H9 (cell line): ENCODE results near the gene CACFD1. TPM values are rescaled to one million over a fixed set of nuclear protein-coding genes. Genes with fewer than 3 reads are reported as not detected.

Source experiments
- DNase-seq: peaks from one replicate; pipeline ENCODE4 v3.0.0-alpha.2; 2017
- H2AFZ ChIP-seq: one replicate; pipeline ENCODE4 v1.6.1; 2013; ENCODE audit warnings: mild to moderate bottlenecking, low read length, control low read depth, moderate library complexity
- H2AK5ac ChIP-seq: 2 replicates; pipeline ENCODE4 v1.6.1; 2013; ENCODE audit warnings: low read length, control low read depth, mixed read lengths; ENCODE audit not compliant: insufficient read length
- H2BK120ac ChIP-seq: one replicate; pipeline ENCODE4 v1.6.1; 2013; ENCODE audit warnings: low read depth, mild to moderate bottlenecking, low read length, control low read depth, inconsistent platforms; ENCODE audit not compliant: poor library complexity, severe bottlenecking
- H2BK12ac ChIP-seq: 2 replicates; pipeline ENCODE4 v1.6.1; 2013; ENCODE audit warnings: low read length, control low read depth, mixed read lengths, low read depth; ENCODE audit not compliant: insufficient read length
- H2BK15ac ChIP-seq: 2 replicates; pipeline ENCODE4 v1.6.1; 2013; ENCODE audit warnings: low read depth, low read length, control low read depth
- H2BK20ac ChIP-seq: one replicate; pipeline ENCODE4 v1.6.1; 2013; ENCODE audit warnings: low read depth, mild to moderate bottlenecking, low read length, control low read depth, inconsistent platforms; ENCODE audit not compliant: poor library complexity, severe bottlenecking
- H2BK5ac ChIP-seq: 2 replicates; pipeline ENCODE4 v1.6.1; 2013; ENCODE audit warnings: low read length, control low read depth, mixed read lengths; ENCODE audit not compliant: insufficient read length
- H3K14ac ChIP-seq: 2 replicates; pipeline ENCODE4 v1.6.1; 2013; ENCODE audit warnings: low read length, control low read depth; ENCODE audit not compliant: insufficient read depth
- H3K18ac ChIP-seq: 2 replicates; pipeline ENCODE4 v1.6.1; 2013; ENCODE audit warnings: low read depth, mild to moderate bottlenecking, mixed read lengths, low read length, control low read depth; ENCODE audit not compliant: insufficient read length
- H3K23ac ChIP-seq: 2 replicates; pipeline ENCODE4 v1.6.1; 2013; ENCODE audit warnings: low read length, control low read depth, mixed read lengths, low read depth; ENCODE audit not compliant: insufficient read length
- H3K23me2 ChIP-seq: 2 replicates; pipeline ENCODE4 v1.6.1; 2013; ENCODE audit warnings: low read depth, mild to moderate bottlenecking, mixed read lengths, low read length, control low read depth; ENCODE audit not compliant: insufficient read length, poor library complexity, severe bottlenecking
- H3K27ac ChIP-seq: 2 replicates; pipeline ENCODE4 v1.5.1; 2013; ENCODE audit warnings: low read length, control low read depth, mixed read lengths, low read depth; ENCODE audit not compliant: insufficient read length
- H3K27me3 ChIP-seq: 2 replicates; pipeline ENCODE4 v1.6.1; 2013; ENCODE audit warnings: low read length, control low read depth, inconsistent platforms; ENCODE audit not compliant: insufficient read depth
- H3K4ac ChIP-seq: 2 replicates; pipeline ENCODE4 v1.6.1; 2013; ENCODE audit warnings: low read depth, mild to moderate bottlenecking, control low read depth, inconsistent platforms, low read length, moderate library complexity
- H3K4me1 ChIP-seq: 2 replicates; pipeline ENCODE4 v1.6.1; 2013; ENCODE audit warnings: low read length, control low read depth, inconsistent platforms; ENCODE audit not compliant: insufficient read depth
- H3K4me2 ChIP-seq: 2 replicates; pipeline ENCODE4 v1.6.1; 2013; ENCODE audit warnings: low read length, control low read depth, mixed read lengths; ENCODE audit not compliant: insufficient read length, insufficient read depth
- H3K56ac ChIP-seq: 2 replicates; pipeline ENCODE4 v1.6.1; 2013; ENCODE audit warnings: low read depth, mild to moderate bottlenecking, mixed read lengths, low read length, control low read depth; ENCODE audit not compliant: insufficient read length
- H3K79me1 ChIP-seq: 2 replicates; pipeline ENCODE4 v1.6.1; 2013; ENCODE audit warnings: low read depth, mild to moderate bottlenecking, moderate library complexity, low read length, control low read depth, inconsistent platforms; ENCODE audit not compliant: insufficient read depth, poor library complexity, severe bottlenecking
- H3K79me2 ChIP-seq: 2 replicates; pipeline ENCODE4 v1.6.1; 2013; ENCODE audit warnings: low read length, control low read depth, inconsistent platforms; ENCODE audit not compliant: insufficient read depth
- H3K9ac ChIP-seq: 2 replicates; pipeline ENCODE4 v1.6.1; 2013; ENCODE audit warnings: low read length, control low read depth, mixed read lengths; ENCODE audit not compliant: insufficient read length; ENCODE audit errors: extremely low read depth
- H3K9me3 ChIP-seq: one replicate; pipeline ENCODE4 v1.6.1; 2013; ENCODE audit warnings: low read depth, low read length, inconsistent platforms; ENCODE audit not compliant: control insufficient read depth
- H3T11ph ChIP-seq: one replicate; pipeline ENCODE4 v1.6.1; 2013; ENCODE audit warnings: mild to moderate bottlenecking, low read length, control low read depth, inconsistent platforms
- H4K20me1 ChIP-seq: one replicate; pipeline ENCODE4 v1.6.1; 2013; ENCODE audit not compliant: control insufficient read depth, insufficient read length, insufficient read depth
- H4K5ac ChIP-seq: 2 replicates; pipeline ENCODE4 v1.6.1; 2013; ENCODE audit warnings: low read depth, mild to moderate bottlenecking, mixed read lengths, low read length, control low read depth; ENCODE audit not compliant: insufficient read length
- H4K8ac ChIP-seq: replicated peaks from 2 replicates; pipeline ENCODE4 v1.6.1; 2013; ENCODE audit warnings: low read length, control low read depth, mixed read lengths, low read depth; ENCODE audit not compliant: insufficient read length
- H4K91ac ChIP-seq: 2 replicates; pipeline ENCODE4 v1.6.1; 2013; ENCODE audit warnings: low read depth, mild to moderate bottlenecking, moderate library complexity, mixed read lengths, low read length, control low read depth; ENCODE audit not compliant: insufficient read length
- H3K27ac Mint-ChIP-seq, 3 experiments: 2 replicates in 2 of 3; 3 replicates in 1 of 3; pipeline ENCODE4 v1.8.0; 2020 to 2021; ENCODE audit warnings: mixed read lengths in 3 of 3, mild to moderate bottlenecking in 1 of 3, moderate library complexity in 1 of 3
- H3K27me3 Mint-ChIP-seq: 2 replicates; pipeline ENCODE4 v1.8.0; 2021; ENCODE audit warnings: low read depth, mild to moderate bottlenecking, moderate library complexity, mixed read lengths
- H3K36me3 Mint-ChIP-seq, 3 experiments: 2 replicates in 2 of 3; 3 replicates in 1 of 3; pipeline ENCODE4 v1.8.0; 2020 to 2021; ENCODE audit warnings: low read depth in 3 of 3, mixed read lengths in 3 of 3; ENCODE audit not compliant: insufficient read depth in 1 of 3
- H3K4me1 Mint-ChIP-seq, 2 experiments: 2 replicates each; pipeline ENCODE4 v1.8.0; 2020; ENCODE audit warnings: mixed read lengths in 2 of 2
- H3K4me3 Mint-ChIP-seq, 2 experiments: 2 replicates in 1 of 2; 3 replicates in 1 of 2; pipeline ENCODE4 v1.8.0; 2020 to 2021; ENCODE audit warnings: mild to moderate bottlenecking in 2 of 2, mixed read lengths in 2 of 2, moderate library complexity in 1 of 2
- H3K9me3 Mint-ChIP-seq, 2 experiments: 2 replicates in 1 of 2; 3 replicates in 1 of 2; pipeline ENCODE4 v1.8.0; 2020; ENCODE audit warnings: mild to moderate bottlenecking in 2 of 2, mixed read lengths in 2 of 2, moderate library complexity in 1 of 2
- WGBS: extraction: QIAGEN DNeasy Blood & Tissue Kit; methylation state at CpG from one replicate; pipeline ENCODE4 v1.1.7; 2013; ENCODE audit warnings: missing lambda C conversion rate, low lambda C conversion rate, mixed read lengths; ENCODE audit not compliant: insufficient read length; ENCODE audit errors: extremely low coverage; 5-methylcytosine and 5-hydroxymethylcytosine counted together
- total RNA-seq: library from RNA; stranded (reverse); gene quantifications from 2 replicates; pipeline ENCODE4 v1.2.1, GENCODE V29; 2021
- TF ChIP-seq, protein P1 (sequence below): fragments of 200-600 bp; sonication (generic); conservative IDR thresholded peaks from 3 replicates; pipeline ENCODE4 v1.8.0; 2021; ENCODE audit warnings: antibody characterized with exemption, mild to moderate bottlenecking

The CACFD1 gene
- total RNA-seq, 1 experiment from 2014 or later: 20.0 TPM

DNA sequence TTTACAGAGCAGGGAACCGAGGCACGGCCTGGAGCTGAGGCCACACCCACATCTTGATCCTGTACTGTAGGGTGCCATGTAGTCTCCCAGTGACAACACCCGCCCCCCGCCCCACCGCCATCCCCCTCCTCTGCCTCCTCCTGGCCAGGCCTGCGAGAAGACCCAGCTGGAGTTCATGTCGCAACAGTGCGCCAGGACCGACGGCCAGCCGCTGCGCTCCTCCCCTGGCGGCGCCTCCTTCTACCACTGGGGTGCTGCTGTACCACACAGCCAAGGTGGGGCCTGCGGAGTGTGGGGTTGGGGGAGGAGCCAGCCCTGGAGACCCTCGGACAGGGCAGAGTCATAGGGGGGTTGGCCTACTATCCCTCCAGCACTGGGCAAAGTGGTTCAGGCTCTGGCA lies 23.1 kb upstream of the CACFD1 start:
- Mint-ChIP-seq H3K27ac (no peak overlapping the region), H3K4me1 (no peaks in the 10 kb centered on the region), H3K27me3 (no peaks in the 10 kb centered on the region), H3K9me3 (no peaks in the 10 kb centered on the region), H3K4me3 (no peak overlapping the region), H3K36me3 (no peaks in the 10 kb centered on the region; a peak in 2 of 7 replicates)
- H3K9ac ChIP-seq: no peak overlapping the region
- H4K5ac ChIP-seq: no peak overlapping the region
- H2BK12ac ChIP-seq: no peak overlapping the region
- no CpG with 5 or more reads among the region's 16 CpGs for WGBS
- H2AFZ ChIP-seq: no peak overlapping the region
- no peak for DNase-seq
- no peaks in the 10 kb centered on the region; the same call in 1 of the 2 replicates for H3K79me2 ChIP-seq
- no peak overlapping the region for H3T11ph ChIP-seq
- no peak overlapping the region for H3K14ac ChIP-seq
- H3K79me1 ChIP-seq: no peaks in the 10 kb centered on the region
- H3K9me3 ChIP-seq: no peaks in the 10 kb centered on the region
- H3K23ac ChIP-seq: no peak overlapping the region
- no peaks in the 10 kb centered on the region for H3K27me3 ChIP-seq
- H2BK120ac ChIP-seq: no peak overlapping the region
- H3K23me2 ChIP-seq: no peaks in the 10 kb centered on the region
- H2AK5ac ChIP-seq: no peak overlapping the region
- no peak overlapping the region for H3K18ac ChIP-seq
- no peak overlapping the region for H2BK20ac ChIP-seq
- no peak overlapping the region for H2BK15ac ChIP-seq
- no peak overlapping the region for H2BK5ac ChIP-seq
- no peaks in the 10 kb centered on the region for H3K4me1 ChIP-seq
- H3K56ac ChIP-seq: no peak overlapping the region
- no peak overlapping the region for H3K4ac ChIP-seq
- TF ChIP-seq, protein P1, sequence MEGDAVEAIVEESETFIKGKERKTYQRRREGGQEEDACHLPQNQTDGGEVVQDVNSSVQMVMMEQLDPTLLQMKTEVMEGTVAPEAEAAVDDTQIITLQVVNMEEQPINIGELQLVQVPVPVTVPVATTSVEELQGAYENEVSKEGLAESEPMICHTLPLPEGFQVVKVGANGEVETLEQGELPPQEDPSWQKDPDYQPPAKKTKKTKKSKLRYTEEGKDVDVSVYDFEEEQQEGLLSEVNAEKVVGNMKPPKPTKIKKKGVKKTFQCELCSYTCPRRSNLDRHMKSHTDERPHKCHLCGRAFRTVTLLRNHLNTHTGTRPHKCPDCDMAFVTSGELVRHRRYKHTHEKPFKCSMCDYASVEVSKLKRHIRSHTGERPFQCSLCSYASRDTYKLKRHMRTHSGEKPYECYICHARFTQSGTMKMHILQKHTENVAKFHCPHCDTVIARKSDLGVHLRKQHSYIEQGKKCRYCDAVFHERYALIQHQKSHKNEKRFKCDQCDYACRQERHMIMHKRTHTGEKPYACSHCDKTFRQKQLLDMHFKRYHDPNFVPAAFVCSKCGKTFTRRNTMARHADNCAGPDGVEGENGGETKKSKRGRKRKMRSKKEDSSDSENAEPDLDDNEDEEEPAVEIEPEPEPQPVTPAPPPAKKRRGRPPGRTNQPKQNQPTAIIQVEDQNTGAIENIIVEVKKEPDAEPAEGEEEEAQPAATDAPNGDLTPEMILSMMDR: no peak
- no peak overlapping the region for H4K91ac ChIP-seq
- no peak overlapping the region for H3K4me2 ChIP-seq
- no peak overlapping the region for H4K8ac ChIP-seq
- H3K27ac ChIP-seq: no peak overlapping the region
- H4K20me1 ChIP-seq: no peaks in the 10 kb centered on the region
